Neutrophil (primary cell): ENCODE measurements around the gene DIS3L2.

ENCODE experiments used
- H3K27ac ChIP-seq: fragments of 200-600 bp; sonication (generic); 2 replicates; pipeline ENCODE4 v1.5.1; 2016; ENCODE audit warnings: mild to moderate bottlenecking, moderate library complexity
- H3K27me3 ChIP-seq: fragments of 200-600 bp; sonication (generic); 2 replicates; pipeline ENCODE4 v1.6.0; 2016; ENCODE audit warnings: mild to moderate bottlenecking
- H3K36me3 ChIP-seq: fragments of 200-600 bp; sonication (generic); 2 replicates; pipeline ENCODE4 v1.5.1; 2017
- H3K4me1 ChIP-seq, 2 experiments: fragments of 200-600 bp in 1 of 2; sonication (generic) in 1 of 2; 1 replicate in 1 of 2; 2 replicates in 1 of 2; pipeline versions ENCODE4 v1.5.1 to v1.6.1; 2013 to 2016; ENCODE audit warnings: low read depth in 1 of 2, low read length in 1 of 2, mild to moderate bottlenecking in 1 of 2, moderate library complexity in 1 of 2; ENCODE audit not compliant: control insufficient read depth in 1 of 2, insufficient read depth in 1 of 2
- H3K4me3 ChIP-seq, 2 experiments: fragments of 200-600 bp in 1 of 2; sonication (generic) in 1 of 2; 1 replicate in 1 of 2; 2 replicates in 1 of 2; pipeline ENCODE4 v1.5.1; 2013 to 2016; ENCODE audit warnings: low read depth in 1 of 2, low read length in 1 of 2, mild to moderate bottlenecking in 1 of 2, moderate library complexity in 1 of 2
- H3K9me3 ChIP-seq: fragments of 200-600 bp; sonication (generic); 2 replicates; pipeline ENCODE4 v1.5.1; 2016
- TF ChIP-seq, protein P1 (sequence below): fragments of 200-600 bp; sonication (generic); IDR thresholded peaks from 2 replicates; pipeline ENCODE4 v1.5.1; 2016; ENCODE audit warnings: antibody characterized with exemption

DIS3L2 gene

DNA sequence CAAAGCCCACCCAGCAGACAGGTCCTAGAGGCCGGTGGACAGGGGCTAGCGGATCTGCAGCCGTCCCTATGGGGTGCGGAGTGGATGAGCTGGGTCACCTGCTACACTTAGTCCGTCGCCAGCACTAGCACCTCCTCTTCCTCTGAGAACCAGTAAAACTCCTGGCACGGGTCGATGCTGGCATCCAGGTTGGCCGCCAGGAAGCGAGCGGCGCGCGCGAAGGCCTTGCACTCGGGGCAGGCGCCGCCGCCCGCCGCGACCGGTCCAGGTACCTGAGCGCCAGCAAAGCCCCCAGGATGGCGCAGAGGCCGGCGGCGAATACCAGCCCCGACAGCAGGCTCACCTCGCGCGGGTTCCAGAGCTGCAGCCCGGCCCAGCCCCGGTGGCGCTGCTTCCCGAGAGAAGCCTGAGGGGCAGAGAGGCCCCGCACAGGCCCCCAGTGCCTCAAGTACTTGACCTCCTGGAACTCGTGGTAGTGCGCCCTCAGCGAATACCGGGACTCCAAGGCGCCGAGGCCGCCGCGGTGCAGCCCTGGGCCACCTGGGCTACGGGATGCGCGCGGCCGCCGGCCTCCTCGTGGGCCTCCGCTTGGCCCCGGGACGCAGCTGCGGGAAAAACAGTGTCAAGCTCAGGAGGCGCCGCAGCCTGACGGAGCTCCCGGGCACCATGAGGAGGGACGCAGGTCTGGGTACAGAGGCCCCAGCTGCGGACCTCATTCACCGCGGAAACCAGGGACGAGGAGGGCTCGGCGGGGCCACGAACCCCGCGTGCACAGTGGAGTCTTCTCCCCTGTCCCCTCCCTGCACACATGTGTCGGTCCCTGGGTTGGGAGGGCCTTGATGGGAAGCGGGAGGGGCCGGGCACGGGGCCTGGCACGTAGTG is 389.5 kb downstream of the DIS3L2 start:
- peaks cover 84% of the 10 kb centered on the region for H3K27me3 ChIP-seq

DNA sequence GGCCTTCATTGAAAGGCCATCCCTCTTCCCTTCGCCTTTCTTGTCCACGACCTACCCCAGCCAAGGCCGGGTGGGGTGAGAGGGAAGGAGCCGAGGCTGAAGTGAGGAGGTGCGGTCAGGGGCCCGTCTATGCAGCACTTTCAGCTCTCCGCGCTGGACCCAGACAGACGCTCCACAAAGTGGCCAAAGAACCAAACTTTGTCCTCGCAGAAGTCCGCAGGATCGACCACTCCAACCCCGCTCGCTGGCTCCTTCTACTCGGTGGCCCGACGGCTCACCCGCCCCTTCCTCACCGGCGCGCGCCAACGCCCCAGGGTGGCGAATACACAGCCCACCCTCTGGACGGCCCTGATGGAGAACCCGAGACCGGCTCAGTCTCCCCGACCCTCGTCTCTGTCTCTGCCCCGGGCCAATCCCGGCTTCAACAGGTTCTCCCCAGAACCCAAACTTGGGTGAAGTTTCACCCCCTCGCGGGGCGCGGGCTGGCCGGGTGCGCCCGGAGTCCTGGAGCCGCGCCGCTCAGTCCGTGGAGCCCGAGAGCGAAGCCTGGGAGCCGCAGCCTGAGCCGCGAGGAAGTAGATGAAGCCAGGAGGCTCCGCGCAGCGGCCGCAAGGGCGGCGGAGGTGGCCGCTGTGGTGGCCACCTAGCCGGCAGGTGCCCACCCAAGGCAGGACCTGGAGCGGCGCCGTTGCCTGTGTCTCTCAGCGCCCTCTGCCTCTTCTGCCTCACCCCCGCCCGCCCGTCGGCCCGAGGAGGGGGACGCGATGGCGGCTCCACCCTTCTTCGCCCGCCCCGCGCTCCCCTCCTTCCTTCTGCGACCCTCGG is 390.4 kb downstream of the DIS3L2 start:
- no peak overlapping the region for H3K4me3 ChIP-seq
- H3K4me1 ChIP-seq: no peaks in the 10 kb centered on the region
- peaks cover 81% of the 10 kb centered on the region for H3K27me3 ChIP-seq
- H3K36me3 ChIP-seq: no peaks in the 10 kb centered on the region
- no peak overlapping the region for H3K27ac ChIP-seq
- TF ChIP-seq, protein P1, sequence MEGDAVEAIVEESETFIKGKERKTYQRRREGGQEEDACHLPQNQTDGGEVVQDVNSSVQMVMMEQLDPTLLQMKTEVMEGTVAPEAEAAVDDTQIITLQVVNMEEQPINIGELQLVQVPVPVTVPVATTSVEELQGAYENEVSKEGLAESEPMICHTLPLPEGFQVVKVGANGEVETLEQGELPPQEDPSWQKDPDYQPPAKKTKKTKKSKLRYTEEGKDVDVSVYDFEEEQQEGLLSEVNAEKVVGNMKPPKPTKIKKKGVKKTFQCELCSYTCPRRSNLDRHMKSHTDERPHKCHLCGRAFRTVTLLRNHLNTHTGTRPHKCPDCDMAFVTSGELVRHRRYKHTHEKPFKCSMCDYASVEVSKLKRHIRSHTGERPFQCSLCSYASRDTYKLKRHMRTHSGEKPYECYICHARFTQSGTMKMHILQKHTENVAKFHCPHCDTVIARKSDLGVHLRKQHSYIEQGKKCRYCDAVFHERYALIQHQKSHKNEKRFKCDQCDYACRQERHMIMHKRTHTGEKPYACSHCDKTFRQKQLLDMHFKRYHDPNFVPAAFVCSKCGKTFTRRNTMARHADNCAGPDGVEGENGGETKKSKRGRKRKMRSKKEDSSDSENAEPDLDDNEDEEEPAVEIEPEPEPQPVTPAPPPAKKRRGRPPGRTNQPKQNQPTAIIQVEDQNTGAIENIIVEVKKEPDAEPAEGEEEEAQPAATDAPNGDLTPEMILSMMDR: no peak
- H3K9me3 ChIP-seq: no peaks in the 10 kb centered on the region

More for the DNA sequence above, 389.5 kb downstream of the DIS3L2 start:
- no peaks in the 10 kb centered on the region for H3K36me3 ChIP-seq
- no peaks in the 10 kb centered on the region for H3K9me3 ChIP-seq
- H3K27ac ChIP-seq: no peak overlapping the region
- TF ChIP-seq, protein P1: no peak
- no peak overlapping the region for H3K4me3 ChIP-seq
- H3K4me1 ChIP-seq: no peaks in the 10 kb centered on the region

DNA sequence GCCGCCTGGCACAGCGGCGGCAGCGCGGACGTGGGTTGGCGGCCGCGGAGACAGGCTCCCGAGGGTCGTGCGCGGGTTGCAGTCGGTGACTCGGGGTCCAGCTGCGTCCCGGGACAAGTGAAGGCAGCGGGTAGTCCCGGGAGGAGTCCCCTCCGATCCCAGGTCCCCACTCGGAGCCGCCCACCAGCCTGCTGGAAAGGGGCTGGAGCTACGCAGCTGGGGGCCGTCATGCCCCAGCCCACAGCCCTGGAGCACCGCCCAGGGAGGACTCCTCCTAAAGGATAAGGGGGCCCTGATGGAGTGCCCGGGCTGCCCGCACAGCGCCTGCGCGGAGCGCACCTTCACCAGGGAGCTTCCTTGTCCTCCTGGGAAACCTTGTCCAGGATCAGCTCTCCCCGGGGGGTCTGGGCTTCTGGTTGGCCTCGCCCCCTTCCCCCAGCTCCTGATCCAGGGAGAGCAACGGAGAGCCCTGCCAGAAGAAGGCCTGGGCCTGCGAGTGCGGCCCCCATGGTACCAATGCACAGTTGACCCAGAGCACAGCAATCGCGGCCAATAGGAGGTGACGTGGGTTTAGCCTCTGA is 391.1 kb downstream of the DIS3L2 start:
- Histone ChIP-seq H3K4me3 (no peak overlapping the region), H3K36me3 (no peaks in the 10 kb centered on the region), H3K9me3 (no peaks in the 10 kb centered on the region), H3K27me3 (peaks cover 74% of the 10 kb centered on the region), H3K4me1 (no peaks in the 10 kb centered on the region), H3K27ac (no peak overlapping the region)
- TF ChIP-seq, protein P1: no peak

DNA sequence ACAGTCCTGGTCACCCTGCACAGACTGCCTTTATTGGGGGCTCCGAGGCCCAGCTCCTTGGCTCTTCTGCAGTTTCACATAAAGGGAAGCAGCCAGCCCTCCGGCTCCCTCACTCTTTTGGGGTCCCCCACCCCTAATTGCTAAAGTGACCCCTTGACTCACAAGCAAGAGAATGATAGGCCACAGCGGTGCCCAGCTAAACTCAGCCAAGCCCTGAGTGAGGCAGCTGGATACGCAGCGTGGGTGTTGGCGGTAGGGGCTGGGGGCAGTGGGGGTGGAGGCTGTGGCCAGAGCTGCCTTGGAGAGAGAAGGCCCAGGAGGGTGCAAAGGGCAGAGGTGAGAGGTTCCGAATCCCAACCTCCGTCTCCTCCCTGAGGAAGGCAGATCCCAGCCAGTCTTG is 391.6 kb downstream of the DIS3L2 start:
- no peaks in the 10 kb centered on the region for H3K36me3 ChIP-seq
- H3K27me3 ChIP-seq: peaks cover 69% of the 10 kb centered on the region
- no peak overlapping the region for H3K27ac ChIP-seq
- H3K9me3 ChIP-seq: no peaks in the 10 kb centered on the region
- H3K4me1 ChIP-seq: no peaks in the 10 kb centered on the region
- TF ChIP-seq, protein P1: no peak
- no peak overlapping the region for H3K4me3 ChIP-seq

DNA sequence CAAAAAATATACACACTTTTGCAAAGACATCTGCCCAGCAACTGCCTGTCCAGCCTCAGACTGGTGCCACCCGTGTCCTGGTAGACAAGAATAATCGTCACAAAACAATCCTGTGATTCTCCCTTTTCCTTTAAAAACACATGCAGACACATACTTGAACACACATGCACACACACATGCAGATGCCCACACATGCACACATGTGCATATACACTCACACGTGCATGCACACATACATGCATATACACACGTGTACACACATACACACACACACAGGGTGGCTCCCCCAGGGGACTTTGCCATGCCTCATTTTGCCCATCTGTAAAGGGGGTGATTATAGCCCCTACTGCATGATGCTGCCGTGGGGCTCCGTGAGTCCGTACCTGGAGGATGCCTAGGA is 392.1 kb downstream of the DIS3L2 start:
- Histone ChIP-seq H3K27me3 (peaks cover 64% of the 10 kb centered on the region), H3K36me3 (no peaks in the 10 kb centered on the region), H3K9me3 (no peaks in the 10 kb centered on the region), H3K4me3 (no peak overlapping the region), H3K4me1 (no peaks in the 10 kb centered on the region), H3K27ac (no peak overlapping the region)
- TF ChIP-seq, protein P1: no peak
